Mucosa of gallbladder (tissue), 1 donor: ENCODE measurements around the gene LPP. TPM values are rescaled to one million over a fixed set of nuclear protein-coding genes. Genes with fewer than 3 reads are reported as not detected.

Experiments used
- DNase-seq: peaks from one replicate; pipeline ENCODE4 v3.0.0-alpha.2; 2020; ENCODE audit warnings: low spot score
- total RNA-seq: library from RNA; stranded (reverse); gene quantifications from one replicate; pipeline ENCODE4 v1.2.1, GENCODE V29; 2021
- donor health status: DM: no; HTN: no; CAD: no.

The LPP gene
- total RNA-seq, 1 donor from 2014 or later: 478 TPM

GRCh38 chr3:188253123-188253793, 99.3 kb downstream of the LPP start:
- DNase-seq: no peak

- no peak for DNase-seq
Measured at GRCh38 chr3:188253800-188254452, 100.0 kb downstream of the LPP start.

- no peak for DNase-seq
Measured at GRCh38 chr3:188254520-188255070, 100.6 kb downstream of the LPP start.

GRCh38 chr3:188255190-188255589, 101.2 kb downstream of the LPP start:
- DNase-seq: no peak

GRCh38 chr3:188256758-188257157, 102.8 kb downstream of the LPP start:
- DNase-seq: no peak

- DNase-seq: no peak
Measured at GRCh38 chr3:188257384-188258026, 103.5 kb downstream of the LPP start.

- DNase-seq: no peak
Measured at GRCh38 chr3:188259191-188259590, 105.2 kb downstream of the LPP start.

DNA sequence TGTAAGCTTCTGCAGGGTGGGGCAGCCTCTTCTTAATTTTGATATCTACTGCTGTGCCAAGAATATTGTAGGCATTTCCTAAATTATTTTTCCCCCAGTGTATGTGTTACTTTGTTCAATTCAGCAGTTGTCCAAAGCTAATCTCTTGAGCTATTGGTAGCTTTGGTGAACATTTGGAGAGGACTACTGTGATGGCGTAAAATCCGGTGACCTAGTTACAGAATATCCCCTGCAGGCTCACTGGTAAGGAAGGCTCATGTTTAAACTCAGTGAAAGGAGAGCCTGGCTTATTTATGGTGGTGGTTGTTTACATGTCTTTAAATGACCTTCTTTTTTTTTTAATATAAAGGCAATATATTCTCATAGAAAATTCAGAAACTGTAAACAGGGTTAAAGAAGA, 105.6 kb downstream of the LPP start:
- DNase-seq: no peak

- no peak for DNase-seq
Measured at GRCh38 chr3:188261011-188261410, 107.1 kb downstream of the LPP start.

DNA sequence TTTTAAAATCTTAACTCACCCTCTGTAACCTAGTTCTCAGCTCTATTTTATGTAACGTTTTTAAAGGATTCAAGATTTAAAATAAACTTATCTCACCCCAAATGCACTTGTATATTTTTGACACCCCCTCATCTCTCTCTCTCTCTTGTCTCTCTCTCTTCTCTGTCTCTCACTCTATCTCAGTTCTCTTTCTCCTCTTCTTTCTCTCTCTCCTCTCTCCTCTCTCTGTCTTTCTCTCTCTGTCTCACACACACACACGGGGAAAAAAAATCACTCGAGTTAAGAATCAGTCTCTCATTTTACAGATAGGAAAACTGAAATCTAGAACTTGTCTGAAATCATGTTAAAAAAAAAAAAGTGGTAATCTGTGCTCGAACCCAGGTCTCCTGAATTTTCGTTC, 108.5 kb downstream of the LPP start:
- DNase-seq: no peak

- peak; percentile 35 for DNase-seq
Measured at GRCh38 chr3:188262913-188263683, 109.1 kb downstream of the LPP start.

GRCh38 chr3:188264226-188265207, 110.6 kb downstream of the LPP start:
- DNase-seq: no peak

DNA sequence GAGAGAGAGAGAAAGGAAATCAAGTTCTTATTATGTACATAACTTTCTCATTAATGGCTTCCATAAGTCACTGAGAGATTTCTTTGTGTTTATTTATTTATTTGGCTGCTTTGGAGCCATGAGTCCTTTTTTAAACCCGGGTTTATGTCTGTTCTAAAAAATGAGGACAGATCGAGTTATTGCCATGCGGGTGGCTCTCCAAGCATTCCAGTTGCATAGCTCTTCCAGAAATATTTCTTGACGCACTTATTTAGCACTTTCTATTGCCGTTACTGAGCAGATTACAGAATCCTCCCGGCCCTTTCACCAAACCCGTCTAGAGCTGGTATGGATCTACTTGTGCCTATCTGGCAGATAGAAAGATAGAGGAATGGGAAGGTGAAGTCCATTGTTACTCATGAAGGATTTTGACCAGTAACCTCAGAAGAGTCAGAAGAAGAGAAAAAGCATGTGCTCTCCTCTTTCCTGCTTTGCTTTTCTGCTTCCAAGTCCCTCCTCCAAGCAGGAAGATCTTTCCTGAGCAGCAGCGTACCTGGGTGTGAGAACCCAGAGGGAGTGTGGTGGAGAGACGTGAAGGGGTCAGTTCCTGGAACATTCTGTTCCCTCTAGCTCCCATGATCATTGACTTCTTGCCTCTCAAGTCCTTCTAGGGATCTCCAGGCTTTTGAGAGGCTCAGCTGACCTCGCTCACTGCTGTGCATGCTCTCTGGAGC, 112.8 kb downstream of the LPP start:
- DNase-seq: peak; percentile 70

GRCh38 chr3:188267790-188268335, 113.9 kb downstream of the LPP start:
- no peak for DNase-seq

DNA sequence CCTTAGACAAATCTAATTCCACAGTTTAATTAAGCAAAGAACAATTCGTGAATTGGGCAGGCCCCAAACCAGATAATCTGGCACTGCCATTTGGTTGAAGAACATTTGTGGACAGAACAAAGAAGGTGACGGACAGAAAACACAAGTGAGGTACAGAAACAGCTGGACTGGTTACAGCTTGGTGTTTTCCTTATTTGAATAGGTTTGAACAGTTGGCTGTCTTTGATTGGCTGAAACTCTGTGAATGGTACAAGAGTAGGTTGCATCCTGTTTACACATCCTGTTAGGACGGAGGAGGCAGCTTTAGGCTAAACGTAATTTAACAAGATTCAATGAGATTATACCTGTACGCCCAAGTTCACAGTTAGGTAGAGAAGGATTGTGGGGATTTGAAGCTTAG, 114.4 kb downstream of the LPP start:
- no peak for DNase-seq

DNA sequence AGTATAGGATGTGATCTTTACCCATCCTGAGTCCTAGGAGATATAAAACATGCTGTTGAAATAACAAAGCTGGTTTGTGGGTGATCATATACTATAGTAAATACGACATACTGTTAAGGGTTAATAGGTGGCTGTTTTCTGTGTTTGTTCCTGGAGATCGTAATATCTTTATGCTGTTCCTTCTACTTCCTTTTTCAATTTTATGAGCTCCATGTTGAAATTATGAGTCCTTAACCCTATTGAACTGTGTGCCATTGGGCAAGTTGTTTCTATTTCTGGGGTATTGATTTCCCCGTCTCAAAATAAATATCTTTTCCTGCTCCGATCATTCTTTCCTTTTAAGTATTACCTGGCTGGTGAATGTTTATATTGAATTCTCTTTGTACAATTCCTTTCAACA, 115.1 kb downstream of the LPP start:
- no peak for DNase-seq

DNA sequence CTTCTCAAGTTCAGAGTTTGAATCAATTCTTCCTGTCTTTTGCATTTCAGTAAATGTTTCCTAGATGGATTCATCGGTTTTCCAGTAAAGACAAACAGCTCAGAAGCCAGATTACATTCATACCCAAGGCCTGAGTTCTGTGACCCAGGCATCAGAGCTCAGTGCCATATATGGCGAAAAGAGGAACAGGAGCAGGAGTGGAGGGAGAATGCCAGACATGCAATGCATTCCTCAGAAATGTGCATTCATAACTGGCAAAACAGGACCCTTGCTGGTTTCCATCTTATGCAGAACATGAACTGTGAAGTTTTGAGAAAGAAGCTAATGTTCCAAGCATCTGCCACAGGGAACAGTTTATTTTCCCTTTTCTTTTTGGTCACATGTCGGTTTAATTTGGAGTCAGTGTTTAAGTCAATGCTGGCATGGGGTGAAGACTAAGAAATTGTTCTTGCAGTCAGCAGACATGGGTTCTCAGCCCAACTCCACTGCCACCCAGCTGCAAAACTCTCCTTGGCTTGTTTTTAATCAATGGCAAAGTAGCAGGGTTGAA, 116.5 kb downstream of the LPP start:
- peak; percentile 68 for DNase-seq

- DNase-seq: no peak
Measured at GRCh38 chr3:188271226-188271914, 117.4 kb downstream of the LPP start.
